Right lobe of liver (tissue), 4 donors: ENCODE results near the gene RCAN3.

Experiments used
- POLR2A ChIP-seq: fragments of 450-650 bp; IDR thresholded peaks from one replicate; pipeline ENCODE4 v1.6.1; 2017; ENCODE audit warnings: antibody characterized with exemption, mild to moderate bottlenecking
- TF ChIP-seq, protein P1 (sequence below), 4 donors: fragments of 200-600 bp in 3 of 4; fragments of 450-650 bp in 1 of 4; IDR thresholded peaks; one replicate each; pipeline versions ENCODE4 v1.5.1 to v1.8.0; 2016 to 2022; ENCODE audit warnings: antibody characterized with exemption in 4 of 4, mild to moderate bottlenecking in 2 of 4
- donor health status: DM: no; HTN: no; CAD: no.
- donor health status: DM: no; HTN: no; CAD: no.
- donor health status: DM: no; HTN: yes; CAD: no.

DNA sequence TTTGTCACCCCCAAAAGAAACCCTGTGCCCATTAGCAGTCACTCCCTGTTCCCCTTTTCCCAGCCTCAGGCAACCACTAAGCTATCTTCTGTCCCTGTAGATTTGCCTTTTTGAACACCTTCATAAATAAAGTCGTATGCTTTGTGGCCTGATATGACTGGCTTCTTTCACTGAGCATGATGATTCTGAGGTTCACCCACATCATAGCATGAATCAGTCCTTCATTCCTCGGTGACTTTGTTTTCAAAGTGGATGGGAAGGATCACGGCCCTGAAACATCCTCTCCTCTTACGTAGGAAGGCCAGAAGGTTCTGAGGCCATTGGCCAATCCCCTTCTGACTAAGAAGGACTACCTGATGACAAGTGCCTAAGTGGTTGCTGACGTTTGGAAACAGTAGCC is 48.0 kb upstream of the RCAN3 start:
- TF ChIP-seq, protein P1, sequence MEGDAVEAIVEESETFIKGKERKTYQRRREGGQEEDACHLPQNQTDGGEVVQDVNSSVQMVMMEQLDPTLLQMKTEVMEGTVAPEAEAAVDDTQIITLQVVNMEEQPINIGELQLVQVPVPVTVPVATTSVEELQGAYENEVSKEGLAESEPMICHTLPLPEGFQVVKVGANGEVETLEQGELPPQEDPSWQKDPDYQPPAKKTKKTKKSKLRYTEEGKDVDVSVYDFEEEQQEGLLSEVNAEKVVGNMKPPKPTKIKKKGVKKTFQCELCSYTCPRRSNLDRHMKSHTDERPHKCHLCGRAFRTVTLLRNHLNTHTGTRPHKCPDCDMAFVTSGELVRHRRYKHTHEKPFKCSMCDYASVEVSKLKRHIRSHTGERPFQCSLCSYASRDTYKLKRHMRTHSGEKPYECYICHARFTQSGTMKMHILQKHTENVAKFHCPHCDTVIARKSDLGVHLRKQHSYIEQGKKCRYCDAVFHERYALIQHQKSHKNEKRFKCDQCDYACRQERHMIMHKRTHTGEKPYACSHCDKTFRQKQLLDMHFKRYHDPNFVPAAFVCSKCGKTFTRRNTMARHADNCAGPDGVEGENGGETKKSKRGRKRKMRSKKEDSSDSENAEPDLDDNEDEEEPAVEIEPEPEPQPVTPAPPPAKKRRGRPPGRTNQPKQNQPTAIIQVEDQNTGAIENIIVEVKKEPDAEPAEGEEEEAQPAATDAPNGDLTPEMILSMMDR (IDR thresholded peaks at IDR 0.05), result no peak
- TF ChIP-seq POLR2A, result no peak
